Suprapubic skin (tissue), 4 donors: ENCODE data around the gene CHL1.

Experiments used
- POLR2A ChIP-seq, 2 donors: fragments of 450-650 bp; IDR thresholded peaks; one replicate each; pipeline ENCODE4 v1.6.1; 2017; ENCODE audit warnings: antibody characterized with exemption in 2 of 2, mild to moderate bottlenecking in 2 of 2, moderate library complexity in 2 of 2
- POLR2AphosphoS5 ChIP-seq, 3 donors: sonication (generic); formaldehyde crosslinking; IDR thresholded peaks; one replicate each; pipeline ENCODE4 v1.6.1; 2017; ENCODE audit warnings: antibody characterized with exemption in 3 of 3
- TF ChIP-seq, protein P1 (sequence below), 2 donors: fragments of 200-600 bp in 1 of 2; fragments of 450-650 bp in 1 of 2; sonication (generic) in 1 of 2; IDR thresholded peaks; one replicate each; pipeline ENCODE4 v1.5.1; 2016 to 2019; ENCODE audit warnings: antibody characterized with exemption in 2 of 2, mild to moderate bottlenecking in 1 of 2, moderate library complexity in 1 of 2

- TF ChIP-seq POLR2AphosphoS5 (IDR thresholded peaks at IDR 0.05) (no peak), POLR2A (IDR thresholded peaks at IDR 0.05) (no peak)
- TF ChIP-seq, protein P1, sequence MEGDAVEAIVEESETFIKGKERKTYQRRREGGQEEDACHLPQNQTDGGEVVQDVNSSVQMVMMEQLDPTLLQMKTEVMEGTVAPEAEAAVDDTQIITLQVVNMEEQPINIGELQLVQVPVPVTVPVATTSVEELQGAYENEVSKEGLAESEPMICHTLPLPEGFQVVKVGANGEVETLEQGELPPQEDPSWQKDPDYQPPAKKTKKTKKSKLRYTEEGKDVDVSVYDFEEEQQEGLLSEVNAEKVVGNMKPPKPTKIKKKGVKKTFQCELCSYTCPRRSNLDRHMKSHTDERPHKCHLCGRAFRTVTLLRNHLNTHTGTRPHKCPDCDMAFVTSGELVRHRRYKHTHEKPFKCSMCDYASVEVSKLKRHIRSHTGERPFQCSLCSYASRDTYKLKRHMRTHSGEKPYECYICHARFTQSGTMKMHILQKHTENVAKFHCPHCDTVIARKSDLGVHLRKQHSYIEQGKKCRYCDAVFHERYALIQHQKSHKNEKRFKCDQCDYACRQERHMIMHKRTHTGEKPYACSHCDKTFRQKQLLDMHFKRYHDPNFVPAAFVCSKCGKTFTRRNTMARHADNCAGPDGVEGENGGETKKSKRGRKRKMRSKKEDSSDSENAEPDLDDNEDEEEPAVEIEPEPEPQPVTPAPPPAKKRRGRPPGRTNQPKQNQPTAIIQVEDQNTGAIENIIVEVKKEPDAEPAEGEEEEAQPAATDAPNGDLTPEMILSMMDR (IDR thresholded peaks at IDR 0.05): no peak
Measured at GRCh38 chr3:318903-319302, 122.3 kb downstream of the CHL1 start.
